ENCODE measurements around the gene SELENOV.
"Not testable (repeated sequence)": the region's sequence is repeated elsewhere in the genome, so short reads cannot be mapped to it uniquely, and the experiment has no call there.

SELENOV gene

DNA sequence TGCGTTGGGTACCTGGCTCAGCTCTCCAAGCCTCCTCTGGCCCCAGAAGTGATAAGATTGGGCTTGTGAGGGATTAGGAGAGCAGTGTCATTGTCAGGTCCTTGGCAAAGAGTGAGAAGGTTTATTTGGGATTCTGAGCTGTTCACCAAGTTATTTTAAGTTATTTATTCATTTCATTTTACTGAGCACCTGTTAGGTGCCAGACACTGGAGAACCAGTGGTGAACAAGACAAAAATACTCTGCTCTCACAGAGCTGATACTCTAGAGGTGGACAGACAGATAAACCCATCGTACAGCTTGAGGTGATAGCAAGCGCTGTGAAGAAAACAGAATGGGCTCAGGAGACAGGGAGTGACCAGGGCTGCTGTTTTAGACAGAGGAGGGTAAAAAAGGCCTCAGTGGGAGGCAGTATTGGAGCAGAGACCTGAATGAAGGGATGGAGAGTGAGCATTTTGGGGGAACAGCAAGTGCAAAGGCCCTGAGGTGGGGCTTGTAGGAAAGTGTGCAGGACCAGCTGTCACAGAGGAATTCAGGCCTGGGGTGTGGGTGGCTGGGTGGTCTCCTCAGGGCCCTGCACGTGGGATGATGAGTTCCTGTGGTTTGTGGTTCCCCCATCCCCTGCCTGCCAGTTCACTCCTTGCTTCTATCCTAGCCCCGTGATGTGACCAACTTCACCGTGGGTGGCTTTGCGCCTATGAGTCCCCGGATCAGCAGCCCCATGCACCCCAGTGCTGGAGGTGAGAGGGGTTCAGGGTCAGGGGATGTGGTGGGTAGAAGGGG is 43.0 kb upstream of the SELENOV start:
- no peak for DNase-seq (ENCODE audit: low read depth)
- no peak overlapping the region for H3K4me3 ChIP-seq (ENCODE audit: low read length)
- TF ChIP-seq, protein P1, sequence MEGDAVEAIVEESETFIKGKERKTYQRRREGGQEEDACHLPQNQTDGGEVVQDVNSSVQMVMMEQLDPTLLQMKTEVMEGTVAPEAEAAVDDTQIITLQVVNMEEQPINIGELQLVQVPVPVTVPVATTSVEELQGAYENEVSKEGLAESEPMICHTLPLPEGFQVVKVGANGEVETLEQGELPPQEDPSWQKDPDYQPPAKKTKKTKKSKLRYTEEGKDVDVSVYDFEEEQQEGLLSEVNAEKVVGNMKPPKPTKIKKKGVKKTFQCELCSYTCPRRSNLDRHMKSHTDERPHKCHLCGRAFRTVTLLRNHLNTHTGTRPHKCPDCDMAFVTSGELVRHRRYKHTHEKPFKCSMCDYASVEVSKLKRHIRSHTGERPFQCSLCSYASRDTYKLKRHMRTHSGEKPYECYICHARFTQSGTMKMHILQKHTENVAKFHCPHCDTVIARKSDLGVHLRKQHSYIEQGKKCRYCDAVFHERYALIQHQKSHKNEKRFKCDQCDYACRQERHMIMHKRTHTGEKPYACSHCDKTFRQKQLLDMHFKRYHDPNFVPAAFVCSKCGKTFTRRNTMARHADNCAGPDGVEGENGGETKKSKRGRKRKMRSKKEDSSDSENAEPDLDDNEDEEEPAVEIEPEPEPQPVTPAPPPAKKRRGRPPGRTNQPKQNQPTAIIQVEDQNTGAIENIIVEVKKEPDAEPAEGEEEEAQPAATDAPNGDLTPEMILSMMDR (conservative IDR thresholded peaks at IDR 0.05; ENCODE audit: low read depth, low read length) = no peak

DNA sequence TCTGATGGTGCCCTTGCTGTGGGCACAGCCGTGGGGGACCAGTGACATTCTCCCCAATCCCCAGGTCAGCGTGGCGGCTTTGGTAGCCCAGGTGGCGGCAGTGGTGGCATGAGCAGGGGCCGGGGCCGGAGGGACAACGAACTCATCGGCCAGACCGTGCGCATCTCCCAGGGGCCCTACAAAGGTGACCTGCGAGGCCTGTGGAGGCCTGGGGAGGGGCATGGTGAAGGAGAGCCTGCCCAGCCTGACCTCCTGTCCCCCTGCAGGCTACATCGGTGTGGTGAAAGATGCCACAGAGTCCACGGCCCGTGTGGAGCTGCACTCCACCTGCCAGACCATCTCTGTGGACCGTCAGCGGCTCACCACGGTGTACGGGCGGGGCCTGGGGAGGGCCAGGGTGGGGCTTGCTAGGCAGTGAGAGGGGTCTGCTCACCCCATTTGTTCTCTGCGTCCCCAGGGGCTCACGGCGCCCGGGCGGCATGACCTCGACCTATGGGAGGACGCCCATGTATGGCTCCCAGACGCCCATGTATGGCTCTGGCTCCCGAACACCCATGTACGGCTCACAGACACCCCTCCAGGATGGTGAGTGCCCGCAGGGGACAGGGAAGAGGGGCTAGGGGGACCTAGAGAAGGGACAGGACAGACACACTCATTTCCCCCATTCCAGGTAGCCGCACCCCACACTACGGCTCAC is 42.0 kb upstream of the SELENOV start:
- DNase-seq (ENCODE audit: low read depth) = no peak
- H3K4me3 ChIP-seq (ENCODE audit: low read length) = no peak overlapping the region
- TF ChIP-seq, protein P1 (conservative IDR thresholded peaks at IDR 0.05; ENCODE audit: low read depth, low read length) = no peak

GRCh38 chr19:39473443-39473960 is 41.4 kb upstream of the SELENOV start:
- TF ChIP-seq, protein P1 (conservative IDR thresholded peaks at IDR 0.05; ENCODE audit: low read depth, low read length) = no peak
- no peak overlapping the region for H3K4me3 ChIP-seq (ENCODE audit: low read length)
- DNase-seq (ENCODE audit: low read depth) = no peak

- DNase-seq (ENCODE audit: low read depth) = no peak
- H3K4me3 ChIP-seq (ENCODE audit: low read length) = no peak overlapping the region
- TF ChIP-seq, protein P1 (conservative IDR thresholded peaks at IDR 0.05; ENCODE audit: low read depth, low read length) = peak; percentile 97
Measured at GRCh38 chr19:39474139-39474620, 40.8 kb upstream of the SELENOV start.

DNA sequence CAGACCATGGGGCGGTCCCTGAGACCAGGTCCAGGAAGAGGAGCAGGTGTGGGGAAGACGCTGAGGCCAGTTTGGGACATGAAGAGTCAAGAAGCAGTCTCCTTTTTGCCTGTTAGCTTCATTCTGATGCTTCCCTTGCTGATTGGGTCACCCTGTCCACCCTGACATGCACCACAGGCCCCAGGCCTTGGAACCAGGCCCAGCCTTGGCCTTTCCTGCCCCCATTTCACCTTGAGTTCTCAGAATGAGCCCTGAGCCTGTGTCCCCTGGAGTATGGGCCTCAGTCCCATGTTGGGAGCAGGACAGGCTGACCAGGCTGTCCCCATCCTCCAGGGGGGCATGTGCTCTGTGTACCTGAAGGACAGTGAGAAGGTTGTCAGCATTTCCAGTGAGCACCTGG is 39.2 kb upstream of the SELENOV start:
- H3K4me3 ChIP-seq (ENCODE audit: low read length) = no peak overlapping the region
- TF ChIP-seq, protein P1 (conservative IDR thresholded peaks at IDR 0.05; ENCODE audit: low read depth, low read length) = no peak
- no peak for DNase-seq (ENCODE audit: low read depth)

DNA sequence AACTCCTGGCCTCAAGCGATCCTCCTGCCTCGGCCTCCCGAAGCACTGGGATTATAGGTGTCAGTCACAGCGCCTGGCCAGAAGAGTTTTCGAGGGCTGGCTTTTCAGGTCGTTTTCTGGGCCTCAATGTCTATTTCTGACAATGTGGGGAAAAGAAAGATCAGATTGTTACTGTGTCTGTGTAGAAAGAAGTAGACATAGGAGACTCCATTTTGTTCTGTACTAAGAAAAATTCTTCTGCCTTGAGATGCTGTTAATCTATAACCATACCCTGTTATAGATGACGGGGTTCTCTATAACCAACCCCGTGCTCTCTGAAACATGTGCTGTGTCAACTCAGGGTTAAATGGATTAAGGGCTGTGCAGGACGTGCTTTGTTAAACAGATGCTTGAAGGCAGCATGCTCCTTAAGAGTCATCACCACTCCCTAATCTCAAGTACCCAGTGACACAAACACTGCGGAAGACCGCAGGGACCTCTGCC is 35.6 kb upstream of the SELENOV start:
- not testable (repeated sequence) for DNase-seq (ENCODE audit: low read depth); H3K4me3 ChIP-seq (ENCODE audit: low read length)

DNA sequence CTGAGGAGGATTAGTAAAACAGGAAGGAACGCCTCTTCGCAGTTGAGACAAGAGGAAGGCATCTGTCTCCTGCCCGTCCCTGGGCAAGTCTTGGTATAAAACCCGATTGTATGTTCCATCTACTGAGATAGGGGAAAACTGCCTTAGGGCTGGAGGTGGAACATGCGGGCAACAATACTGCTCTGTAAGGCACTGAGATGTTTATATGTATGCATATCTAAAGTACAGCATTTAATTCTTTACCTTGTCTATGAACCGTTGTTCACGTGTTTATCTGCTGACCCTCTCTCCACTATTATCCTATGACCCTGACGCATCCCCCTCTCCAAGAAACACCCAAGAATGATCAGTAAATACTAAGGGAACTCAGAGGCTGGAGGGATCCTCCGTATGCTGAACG is 35.0 kb upstream of the SELENOV start:
- DNase-seq (ENCODE audit: low read depth) = no peak
- peak overlapping the region; percentile 98 for H3K4me3 ChIP-seq (ENCODE audit: low read length)
- TF ChIP-seq, protein P1 (conservative IDR thresholded peaks at IDR 0.05; ENCODE audit: low read depth, low read length) = no peak
